Gastrocnemius medialis (tissue), 4 donors: ENCODE results near the gene CLEC4F. TPM values are rescaled to one million over a fixed set of nuclear protein-coding genes. Genes with fewer than 3 reads are reported as not detected.

Experiments
- ATAC-seq, 2 donors: fragments of 150-250 bp; one replicate each; pipeline ENCODE4 v1.9.1; 2016
- DNase-seq, 2 donors: peaks; one replicate each; pipeline ENCODE4 v3.0.0-alpha.2; 2019
- H3K27ac ChIP-seq, 4 donors: fragments of 200-600 bp; sonication (generic); 1 replicate in 1 of 4; 2 replicates in 3 of 4; pipeline ENCODE4 v1.5.1; 2016 to 2018; ENCODE audit warnings: mild to moderate bottlenecking in 2 of 4, moderate library complexity in 1 of 4
- H3K27me3 ChIP-seq, 3 donors: fragments of 200-600 bp; sonication (generic) in 2 of 3; 1 replicate in 1 of 3; 2 replicates in 2 of 3; pipeline versions ENCODE4 v1.5.1 to v1.6.0; 2016 to 2019; ENCODE audit warnings: mild to moderate bottlenecking in 1 of 3, moderate library complexity in 1 of 3
- H3K36me3 ChIP-seq, 2 donors: fragments of 200-600 bp; sonication (generic) in 1 of 2; one replicate each; pipeline ENCODE4 v1.5.1; 2017 to 2018
- H3K4me1 ChIP-seq, 2 donors: fragments of 200-600 bp; sonication (generic) in 1 of 2; one replicate each; pipeline ENCODE4 v1.5.1; 2016 to 2017; ENCODE audit warnings: mild to moderate bottlenecking in 2 of 2
- H3K4me3 ChIP-seq, 4 donors: fragments of 200-600 bp; sonication (generic) in 3 of 4; 1 replicate in 1 of 4; 2 replicates in 3 of 4; pipeline ENCODE4 v1.5.1; 2016 to 2019; ENCODE audit warnings: mild to moderate bottlenecking in 2 of 4
- H3K9me3 ChIP-seq, 3 donors: fragments of 200-600 bp; sonication (generic) in 2 of 3; 1 replicate in 1 of 3; 2 replicates in 2 of 3; pipeline ENCODE4 v1.5.1; 2016 to 2019
- CTCF ChIP-seq, 5 experiments: fragments of 450-650 bp in 3 of 5; fragments of 200-600 bp in 2 of 5; sonication (generic) in 2 of 5; IDR thresholded peaks in 4 of 5; conservative IDR thresholded peaks in 1 of 5; 1 replicate in 4 of 5; 2 replicates in 1 of 5; pipeline ENCODE4 v1.5.1; 2016 to 2019; ENCODE audit warnings: antibody characterized with exemption in 5 of 5, mild to moderate bottlenecking in 3 of 5, moderate library complexity in 3 of 5
- POLR2A ChIP-seq, 2 donors: fragments of 450-650 bp; IDR thresholded peaks; one replicate each; pipeline ENCODE4 v1.6.1; 2017; ENCODE audit warnings: antibody characterized with exemption in 2 of 2, mild to moderate bottlenecking in 2 of 2, moderate library complexity in 2 of 2
- in situ Hi-C, 4 donors: fragments of 200-750 bp; cut with MboI; loops; one replicate each; pipeline versions ENCODE4 v1.15.0 to v1.8.0; 2017; ENCODE audit warnings: low sequenced_read_pairs in 4 of 4
- intact Hi-C: fragments of 100-400 bp; cut with DNase I; formaldehyde crosslinking; loops from one replicate; pipeline ENCODE4 v1.15.1; 2023; ENCODE audit warnings: low total_unique reads
- total RNA-seq, 4 donors: library from RNA; depleted of rRNA; stranded (reverse); fragments of >200 nt; gene quantifications; one replicate each; pipeline versions ENCODE4 v1.1.0 to v1.2.3, GENCODE V29; 2016

The CLEC4F gene
- total RNA-seq, 4 donors from 2014 or later = 0.59 TPM; not detected in 3

- Histone ChIP-seq H3K36me3 (no peaks in the 10 kb centered on the region), H3K4me3 (no peak overlapping the region), H3K27ac (no peak overlapping the region), H3K4me1 (peaks cover 0 to 3% of the 10 kb centered on the region in 2 donors), H3K9me3 (no peaks in the 10 kb centered on the region), H3K27me3 (peaks cover 16 to 28% (median 17%) of the 10 kb centered on the region in 3 donors)
- no peak for DNase-seq
- in situ Hi-C loops = no loop called here
- TF ChIP-seq CTCF (IDR thresholded peaks at IDR 0.05 in 4 of 5, conservative IDR thresholded peaks at IDR 0.05 in 1 of 5) (no peak), POLR2A (IDR thresholded peaks at IDR 0.05) (no peak)
- no peak for ATAC-seq
- intact Hi-C loops = no loop called here
Observed at GRCh38 chr2:70772486-70773155, 47.8 kb downstream of the CLEC4F start.

- intact Hi-C loops (no loop called here), in situ Hi-C loops (no loop called here)
- ATAC-seq (no peak), DNase-seq (no peak)
- H3K9me3 ChIP-seq = no peaks in the 10 kb centered on the region
- peaks cover 7% of the 10 kb centered on the region in 2 donors for H3K4me1 ChIP-seq
- H3K4me3 ChIP-seq = no peak overlapping the region
- H3K27ac ChIP-seq = no peak overlapping the region
- H3K36me3 ChIP-seq = no peaks in the 10 kb centered on the region
- H3K27me3 ChIP-seq = peaks cover 25 to 39% (median 29%) of the 10 kb centered on the region in 3 donors
- TF ChIP-seq CTCF (IDR thresholded peaks at IDR 0.05 in 4 of 5, conservative IDR thresholded peaks at IDR 0.05 in 1 of 5) (no peak), POLR2A (IDR thresholded peaks at IDR 0.05) (no peak)
Observed at GRCh38 chr2:70771446-70771845, 49.0 kb downstream of the CLEC4F start.

GRCh38 chr2:70769450-70769849, 50.9 kb downstream of the CLEC4F start:
- intact Hi-C loops = no loop called here
- H3K27ac ChIP-seq = no peak overlapping the region
- in situ Hi-C loops = no loop called here
- H3K9me3 ChIP-seq = no peaks in the 10 kb centered on the region
- no peaks in the 10 kb centered on the region for H3K36me3 ChIP-seq
- no peak overlapping the region for H3K4me3 ChIP-seq
- H3K27me3 ChIP-seq = peaks cover 34 to 54% (median 40%) of the 10 kb centered on the region in 3 donors
- H3K4me1 ChIP-seq = peaks cover 7 to 8% of the 10 kb centered on the region in 2 donors
- TF ChIP-seq CTCF (IDR thresholded peaks at IDR 0.05 in 4 of 5, conservative IDR thresholded peaks at IDR 0.05 in 1 of 5) = no peak
- TF ChIP-seq POLR2A (IDR thresholded peaks at IDR 0.05) = no peak
- ATAC-seq (no peak), DNase-seq (no peak)

GRCh38 chr2:70768590-70769085, 51.8 kb downstream of the CLEC4F start:
- intact Hi-C loops (no loop called here), in situ Hi-C loops (no loop called here)
- Histone ChIP-seq H3K27me3 (peaks cover 35 to 57% (median 38%) of the 10 kb centered on the region in 3 donors), H3K9me3 (no peaks in the 10 kb centered on the region), H3K27ac (no peak overlapping the region), H3K4me1 (peaks cover 7 to 8% of the 10 kb centered on the region in 2 donors), H3K36me3 (no peaks in the 10 kb centered on the region), H3K4me3 (no peak overlapping the region)
- DNase-seq (no peak), ATAC-seq (no peak)
- TF ChIP-seq POLR2A (IDR thresholded peaks at IDR 0.05) (no peak), CTCF (IDR thresholded peaks at IDR 0.05 in 4 of 5, conservative IDR thresholded peaks at IDR 0.05 in 1 of 5) (no peak)
